Suprapubic skin (tissue), 4 donors: Measurements from ENCODE around the gene PACRG. TPM values are rescaled to one million over a fixed set of nuclear protein-coding genes. Genes with fewer than 3 reads are reported as not detected.

ENCODE experiments used
- DNase-seq, 2 donors: peaks; one replicate each; pipeline ENCODE4 v3.0.0-alpha.2; 2019; ENCODE audit warnings: low spot score in 2 of 2
- H3K27ac ChIP-seq: fragments of 200-600 bp; sonication (generic); one replicate; pipeline ENCODE4 v1.5.1; 2019
- H3K27me3 ChIP-seq: fragments of 200-600 bp; sonication (generic); one replicate; pipeline ENCODE4 v1.5.1; 2019
- H3K36me3 ChIP-seq: fragments of 200-600 bp; sonication (generic); one replicate; pipeline ENCODE4 v1.5.1; 2019
- H3K4me1 ChIP-seq: fragments of 200-600 bp; sonication (generic); one replicate; pipeline ENCODE4 v1.5.1; 2019
- H3K4me3 ChIP-seq: fragments of 200-600 bp; sonication (generic); one replicate; pipeline ENCODE4 v1.5.1; 2019; ENCODE audit warnings: mild to moderate bottlenecking
- H3K9me3 ChIP-seq: fragments of 200-600 bp; sonication (generic); one replicate; pipeline ENCODE4 v1.5.1; 2019
- EP300 ChIP-seq: sonication (generic); formaldehyde crosslinking; IDR thresholded peaks from one replicate; pipeline ENCODE4 v1.6.1; 2017; ENCODE audit warnings: antibody characterized with exemption
- POLR2A ChIP-seq, 2 donors: fragments of 450-650 bp; IDR thresholded peaks; one replicate each; pipeline ENCODE4 v1.6.1; 2017; ENCODE audit warnings: antibody characterized with exemption in 2 of 2, mild to moderate bottlenecking in 2 of 2, moderate library complexity in 2 of 2
- POLR2AphosphoS5 ChIP-seq, 3 donors: sonication (generic); formaldehyde crosslinking; IDR thresholded peaks; one replicate each; pipeline ENCODE4 v1.6.1; 2017; ENCODE audit warnings: antibody characterized with exemption in 3 of 3
- WGBS: methylation state at CpG from one replicate; pipeline ENCODE4 v1.1.5; 2018; 5-methylcytosine and 5-hydroxymethylcytosine counted together
- total RNA-seq, 4 donors: library from RNA; depleted of rRNA; stranded (reverse); fragments of >200 nt; gene quantifications; one replicate each; pipeline ENCODE4 v1.1.0, GENCODE V29; 2016
- TF ChIP-seq, protein P1 (sequence below), 2 donors: fragments of 200-600 bp in 1 of 2; fragments of 450-650 bp in 1 of 2; sonication (generic) in 1 of 2; IDR thresholded peaks; one replicate each; pipeline ENCODE4 v1.5.1; 2016 to 2019; ENCODE audit warnings: antibody characterized with exemption in 2 of 2, mild to moderate bottlenecking in 1 of 2, moderate library complexity in 1 of 2

PACRG gene
- total RNA-seq, 4 donors from 2014 or later: 1.1 to 2.3 (median 2.0) TPM

GRCh38 chr6:163354761-163355425 is 627.1 kb downstream of the PACRG start:
- Histone ChIP-seq H3K27ac (peak overlapping the region; percentile 67), H3K27me3 (no peaks in the 10 kb centered on the region), H3K9me3 (no peaks in the 10 kb centered on the region), H3K36me3 (no peaks in the 10 kb centered on the region), H3K4me3 (peak overlapping the region; percentile 3), H3K4me1 (peaks cover 26% of the 10 kb centered on the region)
- no peak for DNase-seq
- WGBS: 50% methylated on average over 13 of the region's 13 CpGs
- TF ChIP-seq POLR2AphosphoS5 (IDR thresholded peaks at IDR 0.05) (no peak), POLR2A (IDR thresholded peaks at IDR 0.05) (no peak), EP300 (no peak)
- TF ChIP-seq, protein P1, sequence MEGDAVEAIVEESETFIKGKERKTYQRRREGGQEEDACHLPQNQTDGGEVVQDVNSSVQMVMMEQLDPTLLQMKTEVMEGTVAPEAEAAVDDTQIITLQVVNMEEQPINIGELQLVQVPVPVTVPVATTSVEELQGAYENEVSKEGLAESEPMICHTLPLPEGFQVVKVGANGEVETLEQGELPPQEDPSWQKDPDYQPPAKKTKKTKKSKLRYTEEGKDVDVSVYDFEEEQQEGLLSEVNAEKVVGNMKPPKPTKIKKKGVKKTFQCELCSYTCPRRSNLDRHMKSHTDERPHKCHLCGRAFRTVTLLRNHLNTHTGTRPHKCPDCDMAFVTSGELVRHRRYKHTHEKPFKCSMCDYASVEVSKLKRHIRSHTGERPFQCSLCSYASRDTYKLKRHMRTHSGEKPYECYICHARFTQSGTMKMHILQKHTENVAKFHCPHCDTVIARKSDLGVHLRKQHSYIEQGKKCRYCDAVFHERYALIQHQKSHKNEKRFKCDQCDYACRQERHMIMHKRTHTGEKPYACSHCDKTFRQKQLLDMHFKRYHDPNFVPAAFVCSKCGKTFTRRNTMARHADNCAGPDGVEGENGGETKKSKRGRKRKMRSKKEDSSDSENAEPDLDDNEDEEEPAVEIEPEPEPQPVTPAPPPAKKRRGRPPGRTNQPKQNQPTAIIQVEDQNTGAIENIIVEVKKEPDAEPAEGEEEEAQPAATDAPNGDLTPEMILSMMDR (IDR thresholded peaks at IDR 0.05): no peak

- no peak for TF ChIP-seq POLR2AphosphoS5 (IDR thresholded peaks at IDR 0.05)
- TF ChIP-seq EP300: no peak
- TF ChIP-seq POLR2A (IDR thresholded peaks at IDR 0.05): no peak
- TF ChIP-seq, protein P1 (IDR thresholded peaks at IDR 0.05): no peak
- Histone ChIP-seq H3K9me3 (no peaks in the 10 kb centered on the region), H3K4me1 (peaks cover 26% of the 10 kb centered on the region), H3K27ac (peak overlapping the region; percentile 67), H3K4me3 (peak overlapping the region; percentile 3), H3K36me3 (no peaks in the 10 kb centered on the region), H3K27me3 (no peaks in the 10 kb centered on the region)
- WGBS: 76% methylated on average over 9 of the region's 9 CpGs
- no peak for DNase-seq
Observed at GRCh38 chr6:163355426-163355991, 627.7 kb downstream of the PACRG start.

GRCh38 chr6:163356324-163356723 is 628.5 kb downstream of the PACRG start:
- H3K36me3 ChIP-seq: no peaks in the 10 kb centered on the region

GRCh38 chr6:163356743-163357142 is 629.0 kb downstream of the PACRG start:
- Histone ChIP-seq H3K4me1 (peaks cover 26% of the 10 kb centered on the region), H3K27ac (no peak overlapping the region), H3K36me3 (no peaks in the 10 kb centered on the region), H3K9me3 (no peaks in the 10 kb centered on the region), H3K27me3 (no peaks in the 10 kb centered on the region), H3K4me3 (no peak overlapping the region)
- TF ChIP-seq, protein P1 (IDR thresholded peaks at IDR 0.05): no peak
- TF ChIP-seq EP300 (no peak), POLR2A (IDR thresholded peaks at IDR 0.05) (no peak), POLR2AphosphoS5 (IDR thresholded peaks at IDR 0.05) (no peak)
- no peak for DNase-seq
- 89% methylated on average over 6 of the region's 6 CpGs for WGBS

More at GRCh38 chr6:163356324-163356723, 628.5 kb downstream of the PACRG start:
- peaks cover 26% of the 10 kb centered on the region for H3K4me1 ChIP-seq
- H3K27ac ChIP-seq: peak overlapping the region; percentile 67
- 22% methylated on average over 11 of the region's 13 CpGs for WGBS
- H3K27me3 ChIP-seq: no peaks in the 10 kb centered on the region
- no peak overlapping the region for H3K4me3 ChIP-seq
- TF ChIP-seq POLR2AphosphoS5 (IDR thresholded peaks at IDR 0.05): no peak
- TF ChIP-seq, protein P1 (IDR thresholded peaks at IDR 0.05): no peak
- no peak for TF ChIP-seq EP300
- TF ChIP-seq POLR2A (IDR thresholded peaks at IDR 0.05): no peak
- DNase-seq: no peak
- no peaks in the 10 kb centered on the region for H3K9me3 ChIP-seq

DNA sequence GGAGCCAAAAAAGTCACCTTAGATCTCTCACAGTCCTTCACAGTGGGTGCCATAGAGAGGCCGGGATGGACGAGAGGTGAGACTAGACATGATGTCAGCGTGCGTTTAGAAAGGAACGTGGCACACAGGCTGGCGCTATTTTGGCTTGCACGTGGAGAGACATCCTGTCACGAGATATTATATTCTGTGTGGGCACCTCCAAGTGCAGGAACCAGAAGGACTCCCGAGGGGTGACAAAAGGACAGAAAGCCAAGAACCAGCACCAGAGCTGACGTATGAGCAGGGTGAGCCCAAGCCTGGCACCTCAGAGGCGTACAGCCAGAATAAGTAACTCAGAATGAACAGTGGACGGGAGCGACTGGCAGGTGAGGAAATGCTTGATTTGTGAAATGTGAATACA is 636.9 kb downstream of the PACRG start:
- 96% methylated on average over 13 of the region's 13 CpGs for WGBS

More for the DNA sequence above, 636.9 kb downstream of the PACRG start:
- Histone ChIP-seq H3K9me3 (no peaks in the 10 kb centered on the region), H3K4me3 (no peak overlapping the region), H3K36me3 (no peaks in the 10 kb centered on the region), H3K27me3 (no peaks in the 10 kb centered on the region), H3K27ac (no peak overlapping the region), H3K4me1 (no peaks in the 10 kb centered on the region)
- no peak for DNase-seq
- TF ChIP-seq, protein P1 (IDR thresholded peaks at IDR 0.05): no peak
- TF ChIP-seq POLR2A (IDR thresholded peaks at IDR 0.05) (no peak), POLR2AphosphoS5 (IDR thresholded peaks at IDR 0.05) (no peak), EP300 (no peak)
